Thymus (tissue), 11 donors: ENCODE measurements around the gene PDE2A. TPM values are rescaled to one million over a fixed set of nuclear protein-coding genes. Genes with fewer than 3 reads are reported as not detected.
A peak's percentile ranks its signal among the peaks of the same experiment; 100 is the strongest.

ENCODE experiments used
- DNase-seq, 9 donors: peaks; one replicate each; pipeline ENCODE4 v3.0.0-alpha.2; 2013; ENCODE audit warnings: low spot score in 9 of 9, low read depth in 6 of 9, missing footprints in 1 of 9
- H3K27ac ChIP-seq, 2 donors: one replicate each; pipeline ENCODE4 v1.5.1; 2013; ENCODE audit warnings: control low read depth in 1 of 2, low read depth in 1 of 2, low read length in 1 of 2, mild to moderate bottlenecking in 1 of 2, moderate library complexity in 1 of 2
- H3K27me3 ChIP-seq, 2 donors: one replicate each; pipeline ENCODE4 v1.5.1; 2013; ENCODE audit warnings: low read length in 1 of 2; ENCODE audit not compliant: control insufficient read depth in 2 of 2, insufficient read depth in 1 of 2
- H3K36me3 ChIP-seq, 2 donors: one replicate each; pipeline ENCODE4 v1.5.1; 2013; ENCODE audit warnings: low read length in 1 of 2, mild to moderate bottlenecking in 1 of 2, moderate library complexity in 1 of 2; ENCODE audit not compliant: control insufficient read depth in 2 of 2, insufficient read depth in 2 of 2
- H3K4me1 ChIP-seq, 2 donors: one replicate each; pipeline ENCODE4 v1.5.1; 2013; ENCODE audit warnings: low read length in 2 of 2; ENCODE audit not compliant: control insufficient read depth in 2 of 2, insufficient read depth in 2 of 2
- H3K4me3 ChIP-seq, 2 donors: one replicate each; pipeline ENCODE4 v1.5.1; 2013; ENCODE audit warnings: low read length in 2 of 2, control low read depth in 1 of 2, mild to moderate bottlenecking in 1 of 2
- H3K9me3 ChIP-seq, 2 donors: one replicate each; pipeline ENCODE4 v1.5.1; 2013; ENCODE audit warnings: low read length in 1 of 2, mild to moderate bottlenecking in 1 of 2; ENCODE audit not compliant: control insufficient read depth in 2 of 2, insufficient read depth in 1 of 2
- WGBS: extraction: QIAGEN DNeasy Blood & Tissue Kit; methylation state at CpG from one replicate; pipeline ENCODE4 v1.1.7; 2013; 5-methylcytosine and 5-hydroxymethylcytosine counted together
- polyA plus RNA-seq: library from polyadenylated mRNA; stranded (reverse); fragments of 200-250 nt; gene quantifications from one replicate; pipeline ENCODE4 v1.2.3, GENCODE V29; 2013
- total RNA-seq: library from RNA; stranded (reverse); fragments of 120-200 nt; gene quantifications from one replicate; pipeline ENCODE4 v1.2.4, GENCODE V29; 2013
- donor health status: healthy.

Gene PDE2A
- total and polyA plus RNA-seq, 2 donors = 1.1 to 16.9 TPM

GRCh38 chr11:72647882-72648281, 26.3 kb downstream of the PDE2A start:
- no peaks in the 10 kb centered on the region for H3K9me3 ChIP-seq
- WGBS = 98% methylated on average over 4 of the region's 4 CpGs
- H3K27me3 ChIP-seq = peaks cover 10 to 30% of the 10 kb centered on the region in 2 donors
- DNase-seq = no peak
- H3K4me1 ChIP-seq = peaks cover 0 to 2% of the 10 kb centered on the region in 2 donors
- no peak overlapping the region for H3K4me3 ChIP-seq
- no peak overlapping the region for H3K27ac ChIP-seq
- no peaks in the 10 kb centered on the region for H3K36me3 ChIP-seq

DNA sequence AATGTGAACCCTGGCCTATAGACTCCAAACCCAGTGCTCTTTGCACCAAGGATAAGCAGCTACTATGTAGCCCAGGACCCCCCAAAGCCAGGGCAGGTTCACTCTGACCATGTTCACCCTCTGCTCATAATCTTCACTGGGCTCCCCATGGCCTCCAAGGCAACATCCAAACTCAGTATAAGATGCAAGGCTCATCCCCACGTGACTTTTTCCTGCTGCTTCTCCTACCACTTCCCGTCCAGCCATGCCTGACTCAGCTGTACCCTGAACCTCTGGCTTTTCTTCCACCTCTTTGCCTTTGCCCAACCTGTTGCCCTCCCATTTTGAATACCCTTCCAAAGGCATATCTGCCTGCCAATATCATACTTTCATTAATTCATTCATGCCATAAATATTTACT, 27.8 kb downstream of the PDE2A start:
- Histone ChIP-seq H3K4me1 (peaks cover 0 to 2% of the 10 kb centered on the region in 2 donors), H3K27ac (no peak overlapping the region), H3K4me3 (no peak overlapping the region), H3K9me3 (no peaks in the 10 kb centered on the region), H3K36me3 (no peaks in the 10 kb centered on the region), H3K27me3 (peaks cover 23 to 43% of the 10 kb centered on the region in 2 donors)
- no peak for DNase-seq
- whole genome bisulfite sequencing = 80% methylated on average over 2 of the region's 2 CpGs

GRCh38 chr11:72646024-72646423, 28.2 kb downstream of the PDE2A start:
- no peak overlapping the region for H3K27ac ChIP-seq
- no peaks in the 10 kb centered on the region for H3K9me3 ChIP-seq
- H3K27me3 ChIP-seq = peaks cover 27 to 45% of the 10 kb centered on the region in 2 donors
- H3K4me3 ChIP-seq = no peak overlapping the region
- peaks cover 0 to 2% of the 10 kb centered on the region in 2 donors for H3K4me1 ChIP-seq
- WGBS = 96% methylated on average over 3 of the region's 3 CpGs
- DNase-seq = no peak
- no peaks in the 10 kb centered on the region for H3K36me3 ChIP-seq

DNA sequence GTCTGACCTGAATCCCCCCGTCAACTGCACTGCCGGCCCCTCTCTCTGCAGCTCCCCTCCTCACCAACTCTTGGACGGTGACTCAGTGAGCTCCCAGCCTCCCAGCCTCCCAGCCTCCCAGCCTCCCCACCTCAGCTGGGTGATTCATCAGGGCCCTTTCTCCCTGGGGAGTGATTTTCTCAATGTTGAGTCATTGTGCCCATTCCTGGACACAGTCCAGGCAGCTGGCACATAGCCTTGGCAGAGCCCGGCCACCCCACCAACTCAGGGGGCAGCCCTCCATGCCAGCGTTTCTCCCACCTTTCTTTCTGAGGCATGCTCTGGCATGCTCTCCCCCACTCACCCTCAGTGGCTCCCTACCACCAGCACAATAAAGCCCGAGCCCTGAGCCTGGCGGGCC, 30.7 kb downstream of the PDE2A start:
- Histone ChIP-seq H3K4me3 (no peak overlapping the region), H3K4me1 (peaks cover 0 to 2% of the 10 kb centered on the region in 2 donors), H3K27ac (no peak overlapping the region), H3K36me3 (no peaks in the 10 kb centered on the region), H3K9me3 (no peaks in the 10 kb centered on the region), H3K27me3 (peaks cover 35 to 67% of the 10 kb centered on the region in 2 donors)
- no peak for DNase-seq
- 92% methylated on average over 7 of the region's 7 CpGs for WGBS

DNA sequence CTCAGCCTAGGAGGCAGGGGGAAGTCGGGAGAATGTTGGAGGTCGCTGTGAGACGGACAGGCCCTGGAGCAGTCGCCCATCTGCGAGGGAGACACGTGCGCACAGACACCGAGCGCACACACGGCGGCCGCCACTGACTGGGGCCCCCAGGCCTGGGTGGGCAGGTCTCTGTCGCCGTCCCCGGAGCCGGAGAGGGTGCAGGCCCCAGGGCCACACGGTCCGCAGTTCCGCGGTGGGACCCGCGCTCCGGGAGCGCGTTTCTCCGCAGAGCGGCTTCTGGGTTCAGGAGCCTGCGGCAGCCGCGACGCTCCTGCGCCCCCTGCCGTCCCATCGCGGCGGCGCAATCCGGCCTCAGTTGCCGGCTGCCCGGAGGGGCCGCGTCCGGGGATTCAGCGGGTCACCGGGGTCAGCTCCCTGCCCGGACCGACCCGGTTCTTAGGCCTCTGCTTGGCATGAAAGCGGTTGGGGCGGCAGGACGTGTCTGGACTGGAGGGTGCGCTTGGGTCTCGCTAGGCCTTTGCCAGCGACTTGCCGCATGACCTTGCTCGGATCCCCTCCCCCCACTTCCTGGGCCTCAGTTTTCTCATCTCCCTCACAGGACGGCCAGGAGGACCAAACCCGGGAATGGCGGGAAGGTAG, 31.2 kb downstream of the PDE2A start:
- peaks cover 35 to 72% of the 10 kb centered on the region in 2 donors for H3K27me3 ChIP-seq
- H3K9me3 ChIP-seq = no peaks in the 10 kb centered on the region
- H3K27ac ChIP-seq = no peak overlapping the region
- peak overlapping the region in 1 of 2 donors; percentile 34 for H3K4me3 ChIP-seq
- no peaks in the 10 kb centered on the region for H3K36me3 ChIP-seq
- DNase-seq = peak in 8 of 9 donors; percentile 19 to 69 (median 50)
- 4% methylated on average over 59 of the region's 59 CpGs for WGBS
- H3K4me1 ChIP-seq = peaks cover 0 to 2% of the 10 kb centered on the region in 2 donors

- Histone ChIP-seq H3K27me3 (peaks cover 35 to 79% of the 10 kb centered on the region in 2 donors), H3K4me3 (peak overlapping the region in 1 of 2 donors; percentile 34), H3K9me3 (no peaks in the 10 kb centered on the region), H3K36me3 (no peaks in the 10 kb centered on the region), H3K4me1 (peaks cover 0 to 2% of the 10 kb centered on the region in 2 donors), H3K27ac (no peak overlapping the region)
- no peak for DNase-seq
- 4% methylated on average over 85 of the region's 85 CpGs for WGBS
These were observed 32.0 kb downstream of the PDE2A start for GRCh38 chr11:72642043-72642883.

DNA sequence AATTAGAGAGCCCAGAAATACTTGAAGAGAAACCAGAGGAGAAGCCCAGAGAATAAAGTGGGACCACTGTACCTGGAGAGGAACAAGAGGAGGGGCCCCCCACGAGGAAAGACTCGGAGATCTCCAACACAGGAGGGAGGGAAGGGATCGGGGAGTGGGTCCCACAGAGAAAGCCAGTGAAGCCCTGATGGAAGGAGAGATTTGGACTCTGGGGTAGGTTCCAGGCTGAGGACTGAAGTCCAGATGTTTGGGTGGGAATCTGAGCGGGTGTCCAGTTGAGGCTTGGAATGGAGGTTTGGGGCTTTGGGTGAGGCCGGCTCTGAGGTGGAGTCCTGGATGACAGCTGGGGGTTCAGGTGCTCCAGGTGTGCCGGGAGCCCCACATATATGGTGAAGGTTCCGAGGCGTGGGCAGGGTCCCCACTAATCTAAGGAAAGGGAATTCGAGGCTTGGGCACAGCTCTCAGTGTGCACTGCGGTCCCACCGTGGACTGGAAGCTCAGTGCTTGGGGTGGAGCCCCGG, 32.6 kb downstream of the PDE2A start:
- Histone ChIP-seq H3K27me3 (peaks cover 35 to 86% of the 10 kb centered on the region in 2 donors), H3K36me3 (no peaks in the 10 kb centered on the region), H3K4me1 (peaks cover 0 to 2% of the 10 kb centered on the region in 2 donors), H3K4me3 (no peak overlapping the region), H3K9me3 (no peaks in the 10 kb centered on the region), H3K27ac (no peak overlapping the region)
- DNase-seq = no peak
- 59% methylated on average over 12 of the region's 12 CpGs for WGBS

- DNase-seq = no peak
- no peaks in the 10 kb centered on the region for H3K36me3 ChIP-seq
- H3K4me3 ChIP-seq = no peak overlapping the region
- no peaks in the 10 kb centered on the region for H3K9me3 ChIP-seq
- 86% methylated on average over 23 of the region's 23 CpGs for WGBS
- peaks cover 0 to 2% of the 10 kb centered on the region in 2 donors for H3K4me1 ChIP-seq
- no peak overlapping the region for H3K27ac ChIP-seq
- H3K27me3 ChIP-seq = peaks cover 35 to 93% of the 10 kb centered on the region in 2 donors
These were observed 34.5 kb downstream of the PDE2A start for GRCh38 chr11:72639502-72640375.
